Neural cell (in vitro differentiated cells): ENCODE results near the gene SURF2.
A peak's percentile ranks its signal among the peaks of the same experiment; 100 is the strongest.

Experiments used
- CTCF ChIP-seq: fragments of 450-650 bp; IDR thresholded peaks from 2 replicates; pipeline ENCODE4 v1.5.1; 2014; ENCODE audit warnings: antibody characterized with exemption, mild to moderate bottlenecking, moderate library complexity; ENCODE audit not compliant: poor library complexity, severe bottlenecking
- EP300 ChIP-seq: fragments of 450-650 bp; conservative IDR thresholded peaks from 2 replicates; pipeline ENCODE4 v1.6.1; 2014; ENCODE audit warnings: antibody characterized with exemption, mild to moderate bottlenecking, moderate library complexity; ENCODE audit not compliant: poor library complexity, severe bottlenecking
- EZH2 ChIP-seq: fragments of 200-600, 300-800 bp; shearing (Covaris generic), sonication (generic); IDR thresholded peaks from 2 replicates; pipeline ENCODE4 v1.6.1; 2014; ENCODE audit warnings: antibody characterized with exemption, low read length, borderline replicate concordance, mild to moderate bottlenecking; ENCODE audit not compliant: insufficient read depth, poor library complexity, severe bottlenecking
- MXI1 ChIP-seq: fragments of 450-650 bp; conservative IDR thresholded peaks from 2 replicates; pipeline ENCODE4 v1.6.1; 2014; ENCODE audit warnings: antibody characterized with exemption, mild to moderate bottlenecking; ENCODE audit not compliant: poor library complexity, severe bottlenecking
- POLR2AphosphoS5 ChIP-seq: IDR thresholded peaks from 2 replicates; pipeline ENCODE4 v1.6.1; 2012
- RAD21 ChIP-seq: fragments of 450-650 bp; conservative IDR thresholded peaks from 2 replicates; pipeline ENCODE4 v1.6.1; 2014; ENCODE audit warnings: antibody characterized with exemption, mild to moderate bottlenecking, moderate library complexity
- REST ChIP-seq: IDR thresholded peaks from 2 replicates; pipeline ENCODE4 v1.6.1; 2012; ENCODE audit warnings: borderline replicate concordance
- SMC3 ChIP-seq: fragments of 450-650 bp; conservative IDR thresholded peaks from 2 replicates; pipeline ENCODE4 v1.6.1; 2014; ENCODE audit warnings: antibody characterized with exemption, mild to moderate bottlenecking, moderate library complexity; ENCODE audit not compliant: poor library complexity
- TAF1 ChIP-seq: IDR thresholded peaks from 2 replicates; pipeline ENCODE4 v1.6.1; 2012; ENCODE audit warnings: low read depth

- TF ChIP-seq CTCF (no peak), REST (no peak), TAF1 (no peak), POLR2AphosphoS5 (no peak), RAD21 (peak; percentile 30), EP300 (no peak), EZH2 (no peak), SMC3 (no peak), MXI1 (no peak)
Observed at GRCh38 chr9:133359399-133360175, 3.2 kb downstream of the SURF2 start.
